Measurements from ENCODE around the gene EFCAB14. TPM values are rescaled to one million over a fixed set of nuclear protein-coding genes. Genes with fewer than 3 reads are reported as not detected.
A peak's percentile ranks its signal among the peaks of the same experiment; 100 is the strongest.

Gene EFCAB14, protein sequence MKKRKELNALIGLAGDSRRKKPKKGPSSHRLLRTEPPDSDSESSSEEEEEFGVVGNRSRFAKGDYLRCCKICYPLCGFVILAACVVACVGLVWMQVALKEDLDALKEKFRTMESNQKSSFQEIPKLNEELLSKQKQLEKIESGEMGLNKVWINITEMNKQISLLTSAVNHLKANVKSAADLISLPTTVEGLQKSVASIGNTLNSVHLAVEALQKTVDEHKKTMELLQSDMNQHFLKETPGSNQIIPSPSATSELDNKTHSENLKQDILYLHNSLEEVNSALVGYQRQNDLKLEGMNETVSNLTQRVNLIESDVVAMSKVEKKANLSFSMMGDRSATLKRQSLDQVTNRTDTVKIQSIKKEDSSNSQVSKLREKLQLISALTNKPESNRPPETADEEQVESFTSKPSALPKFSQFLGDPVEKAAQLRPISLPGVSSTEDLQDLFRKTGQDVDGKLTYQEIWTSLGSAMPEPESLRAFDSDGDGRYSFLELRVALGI
- polyA plus RNA-seq (2013, experiment 1 of 4) = 27.4 TPM
- 28.8 TPM for polyA plus RNA-seq (2013, experiment 2 of 4)
- 24.7 TPM for polyA plus RNA-seq (2013, experiment 3 of 4)
- 28.4 TPM for polyA plus RNA-seq (2013, experiment 4 of 4)

GRCh38 chr1:46718727-46719622 lies at the start of gene EFCAB14:
TSS of gene EFCAB14 (minus strand) at chr1:46719114. CDS start at chr1:46718087, 1,027 bp downstream.
- Histone ChIP-seq H3K27me3 (ENCODE audit: control insufficient read depth, insufficient read depth, low read length, poor library complexity, severe bottlenecking) (peaks cover 3% of the 10 kb centered on the region), H3K36me3 (ENCODE audit: control insufficient read depth, insufficient read depth, low read length) (peaks cover 12% of the 10 kb centered on the region), H3K27ac (ENCODE audit: insufficient read depth, low read depth, low read length, poor library complexity, severe bottlenecking) (no peak within 1 kb of the TSS), H3K4me3 (ENCODE audit: insufficient read depth, low read depth, low read length) (peak within 1 kb of the TSS; percentile 93), H3K4me1 (ENCODE audit: control insufficient read depth, insufficient read depth, low read length) (peaks cover 26% of the 10 kb centered on the region), H3K9me3 (ENCODE audit: control insufficient read depth, low read length) (no peaks in the 10 kb centered on the region)
- 1% methylated on average over 85 of the region's 85 CpGs for WGBS, 2 experiments

- H3K27me3 ChIP-seq (ENCODE audit: control insufficient read depth, insufficient read depth, low read length, poor library complexity, severe bottlenecking) = no peaks in the 10 kb centered on the region
- no peaks in the 10 kb centered on the region for H3K36me3 ChIP-seq (ENCODE audit: control insufficient read depth, insufficient read depth, low read length)
- H3K4me3 ChIP-seq (ENCODE audit: insufficient read depth, low read depth, low read length) = no peak overlapping the region
- H3K4me1 ChIP-seq (ENCODE audit: control insufficient read depth, insufficient read depth, low read length) = no peaks in the 10 kb centered on the region
- no peaks in the 10 kb centered on the region for H3K9me3 ChIP-seq (ENCODE audit: control insufficient read depth, low read length)
- H3K27ac ChIP-seq (ENCODE audit: insufficient read depth, low read depth, low read length, poor library complexity, severe bottlenecking) = no peak overlapping the region
- WGBS, 2 experiments = 93 to 96% methylated on average over 5 of the region's 5 CpGs
These were observed 49.5 kb upstream of the EFCAB14 start for GRCh38 chr1:46768445-46768844.

GRCh38 chr1:46767649-46768282 lies 48.9 kb upstream of the EFCAB14 start:
- 88 to 97% methylated on average over 3 to 4 of the region's 4 CpGs for WGBS, 2 experiments

DNA sequence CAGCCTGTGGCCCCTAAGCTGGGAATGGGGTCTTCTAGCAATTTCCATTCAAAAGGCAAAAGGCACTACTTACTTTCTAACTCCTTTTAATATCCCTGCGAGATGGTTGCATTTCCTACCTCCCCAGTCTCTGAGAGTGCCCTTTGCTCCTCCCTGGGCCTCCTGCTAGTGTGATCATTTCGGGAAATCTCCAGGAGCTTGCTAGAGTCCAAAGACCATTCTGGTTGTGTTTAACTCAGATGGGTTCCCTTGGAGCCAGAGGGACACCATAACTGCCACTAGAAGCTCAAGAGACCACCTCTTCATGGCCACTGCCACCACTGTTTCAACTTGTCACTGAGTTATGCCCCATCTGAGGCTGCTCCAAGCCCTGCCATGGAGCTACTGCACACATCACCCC lies 45.5 kb upstream of the EFCAB14 start:
- H3K27ac ChIP-seq (ENCODE audit: insufficient read depth, low read depth, low read length, poor library complexity, severe bottlenecking) = no peak overlapping the region
- H3K36me3 ChIP-seq (ENCODE audit: control insufficient read depth, insufficient read depth, low read length) = no peaks in the 10 kb centered on the region
- no peaks in the 10 kb centered on the region for H3K4me1 ChIP-seq (ENCODE audit: control insufficient read depth, insufficient read depth, low read length)
- no peaks in the 10 kb centered on the region for H3K9me3 ChIP-seq (ENCODE audit: control insufficient read depth, low read length)
- no peak overlapping the region for H3K4me3 ChIP-seq (ENCODE audit: insufficient read depth, low read depth, low read length)
- no peaks in the 10 kb centered on the region for H3K27me3 ChIP-seq (ENCODE audit: control insufficient read depth, insufficient read depth, low read length, poor library complexity, severe bottlenecking)
- WGBS, 2 experiments = 90 to 94% methylated on average over 2 of the region's 2 CpGs

More at GRCh38 chr1:46767649-46768282, 48.9 kb upstream of the EFCAB14 start:
- Histone ChIP-seq H3K27me3 (ENCODE audit: control insufficient read depth, insufficient read depth, low read length, poor library complexity, severe bottlenecking) (no peaks in the 10 kb centered on the region), H3K36me3 (ENCODE audit: control insufficient read depth, insufficient read depth, low read length) (no peaks in the 10 kb centered on the region), H3K4me3 (ENCODE audit: insufficient read depth, low read depth, low read length) (no peak overlapping the region), H3K27ac (ENCODE audit: insufficient read depth, low read depth, low read length, poor library complexity, severe bottlenecking) (no peak overlapping the region), H3K4me1 (ENCODE audit: control insufficient read depth, insufficient read depth, low read length) (no peaks in the 10 kb centered on the region), H3K9me3 (ENCODE audit: control insufficient read depth, low read length) (no peaks in the 10 kb centered on the region)

DNA sequence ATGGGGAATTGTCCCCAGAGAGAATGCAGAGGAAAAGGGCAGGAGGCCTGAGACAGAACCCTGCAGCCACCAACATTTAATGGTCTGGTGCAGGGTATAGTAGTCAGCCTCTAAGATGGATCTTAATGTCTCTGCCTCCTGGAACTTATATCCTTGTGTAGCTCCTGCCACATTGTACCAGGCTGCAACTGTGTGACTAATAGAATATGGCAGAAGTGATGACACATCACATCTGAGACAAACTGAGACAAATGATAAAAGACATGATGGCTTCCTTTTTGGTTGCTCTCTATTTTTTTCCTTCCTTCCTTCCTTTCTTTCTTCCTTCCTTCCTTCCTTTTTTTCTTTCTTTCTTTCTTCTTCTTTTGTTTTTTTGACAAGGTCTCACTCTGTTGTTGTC lies 42.8 kb upstream of the EFCAB14 start:
- H3K27me3 ChIP-seq (ENCODE audit: control insufficient read depth, insufficient read depth, low read length, poor library complexity, severe bottlenecking) = no peaks in the 10 kb centered on the region
- peaks cover 8% of the 10 kb centered on the region for H3K4me1 ChIP-seq (ENCODE audit: control insufficient read depth, insufficient read depth, low read length)
- no peaks in the 10 kb centered on the region for H3K9me3 ChIP-seq (ENCODE audit: control insufficient read depth, low read length)
- no peaks in the 10 kb centered on the region for H3K36me3 ChIP-seq (ENCODE audit: control insufficient read depth, insufficient read depth, low read length)
- H3K4me3 ChIP-seq (ENCODE audit: insufficient read depth, low read depth, low read length) = no peak overlapping the region
- no peak overlapping the region for H3K27ac ChIP-seq (ENCODE audit: insufficient read depth, low read depth, low read length, poor library complexity, severe bottlenecking)

DNA sequence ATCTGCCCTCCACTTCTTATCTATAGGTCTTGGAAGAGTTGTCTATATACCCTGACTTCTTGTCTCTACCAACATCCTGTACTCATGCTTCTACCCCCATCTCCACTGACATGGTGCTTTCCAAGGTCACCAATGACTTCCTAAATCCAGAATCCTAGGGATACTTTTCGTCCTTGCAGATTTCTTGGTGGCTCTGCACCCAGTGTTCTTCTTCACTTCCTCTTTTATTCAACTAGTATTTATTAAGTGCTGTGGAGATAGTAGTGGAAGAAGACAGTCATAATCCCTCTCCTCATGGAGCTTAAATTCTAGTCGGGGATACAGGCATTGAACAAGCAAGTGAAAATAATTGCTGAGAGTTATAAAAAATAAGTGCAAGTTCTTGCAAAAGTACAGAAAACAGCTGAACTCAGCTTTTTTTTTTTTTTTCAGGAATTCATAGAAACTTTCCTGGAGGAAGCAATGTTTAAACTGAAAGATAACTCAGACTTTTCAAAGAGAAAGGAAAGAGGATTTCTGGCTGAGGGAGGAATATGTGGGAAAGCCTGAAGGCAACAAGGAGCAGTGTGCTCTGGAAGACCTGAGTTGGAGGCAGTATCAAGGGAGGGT lies 41.7 kb upstream of the EFCAB14 start:
- Histone ChIP-seq H3K4me3 (ENCODE audit: insufficient read depth, low read depth, low read length) (no peak overlapping the region), H3K9me3 (ENCODE audit: control insufficient read depth, low read length) (no peaks in the 10 kb centered on the region), H3K27ac (ENCODE audit: insufficient read depth, low read depth, low read length, poor library complexity, severe bottlenecking) (no peak overlapping the region), H3K36me3 (ENCODE audit: control insufficient read depth, insufficient read depth, low read length) (no peaks in the 10 kb centered on the region), H3K27me3 (ENCODE audit: control insufficient read depth, insufficient read depth, low read length, poor library complexity, severe bottlenecking) (no peaks in the 10 kb centered on the region), H3K4me1 (ENCODE audit: control insufficient read depth, insufficient read depth, low read length) (peaks cover 8% of the 10 kb centered on the region)
- 92 to 100% methylated on average over 2 of the region's 2 CpGs for WGBS, 2 experiments

DNA sequence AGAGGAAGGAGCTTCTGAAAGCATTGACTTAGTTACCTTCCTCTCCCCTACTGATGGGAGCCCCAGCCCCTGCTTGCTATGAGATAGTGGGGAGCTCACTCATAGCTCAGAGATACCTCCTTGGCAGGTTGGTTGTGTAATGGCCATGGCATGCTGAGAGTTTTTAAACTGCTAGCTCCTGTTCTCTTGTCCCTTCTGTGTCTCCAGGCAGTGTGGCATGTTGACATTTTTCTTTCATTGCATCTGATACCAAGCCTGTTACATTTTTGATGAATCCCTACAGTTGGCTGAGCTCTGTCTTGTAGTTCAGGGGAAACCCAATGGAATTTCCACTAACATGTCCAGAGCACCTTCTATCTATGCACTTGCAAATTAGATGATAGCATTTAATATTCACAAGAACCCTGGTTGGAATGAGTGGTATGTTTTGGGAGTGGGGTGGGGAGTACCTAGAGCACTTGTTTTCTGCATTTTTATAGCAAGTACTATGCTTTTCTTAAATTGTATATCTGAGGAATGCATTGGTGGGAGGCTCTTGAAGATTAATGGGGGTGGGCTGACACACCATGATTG lies 39.1 kb upstream of the EFCAB14 start:
- no peak overlapping the region for H3K27ac ChIP-seq (ENCODE audit: insufficient read depth, low read depth, low read length, poor library complexity, severe bottlenecking)
- no peaks in the 10 kb centered on the region for H3K27me3 ChIP-seq (ENCODE audit: control insufficient read depth, insufficient read depth, low read length, poor library complexity, severe bottlenecking)
- H3K4me3 ChIP-seq (ENCODE audit: insufficient read depth, low read depth, low read length) = no peak overlapping the region
- no peaks in the 10 kb centered on the region for H3K36me3 ChIP-seq (ENCODE audit: control insufficient read depth, insufficient read depth, low read length)
- H3K9me3 ChIP-seq (ENCODE audit: control insufficient read depth, low read length) = no peaks in the 10 kb centered on the region
- peaks cover 8% of the 10 kb centered on the region for H3K4me1 ChIP-seq (ENCODE audit: control insufficient read depth, insufficient read depth, low read length)

DNA sequence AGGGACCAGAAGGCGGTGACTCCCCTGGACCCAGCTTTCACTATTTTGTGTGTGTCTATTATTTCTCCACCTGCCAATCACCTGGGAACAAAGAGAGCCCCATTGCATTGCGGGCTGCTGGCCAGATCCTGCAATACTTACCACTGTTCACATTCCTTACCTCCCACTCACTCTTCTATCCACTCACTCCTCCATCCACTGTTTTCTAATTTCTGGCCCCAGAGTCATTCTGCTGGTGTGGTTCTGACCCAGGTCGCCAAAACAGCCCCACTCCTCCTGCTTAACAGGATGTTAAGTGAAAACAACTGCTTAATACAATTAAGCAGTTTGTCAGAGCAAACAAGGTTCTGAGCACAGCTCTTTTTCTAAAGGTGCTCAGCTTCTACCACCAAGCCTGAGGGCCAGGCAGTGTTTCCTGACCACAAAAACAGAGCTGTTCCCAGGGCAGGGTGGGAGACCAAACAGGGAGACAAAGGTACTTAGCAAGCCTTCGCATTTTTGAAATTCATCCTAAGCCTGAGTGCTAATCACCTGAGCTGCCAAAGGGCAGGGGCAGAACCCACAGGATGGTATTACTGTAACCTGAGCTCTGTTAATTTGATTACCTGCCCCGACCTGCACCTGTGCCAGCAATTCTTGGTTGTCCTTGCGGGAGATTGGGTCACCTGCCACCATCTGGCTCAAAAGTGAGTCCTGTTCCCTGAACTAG lies 38.5 kb upstream of the EFCAB14 start:
- H3K36me3 ChIP-seq (ENCODE audit: control insufficient read depth, insufficient read depth, low read length) = no peaks in the 10 kb centered on the region
- peaks cover 8% of the 10 kb centered on the region for H3K4me1 ChIP-seq (ENCODE audit: control insufficient read depth, insufficient read depth, low read length)
- 61 to 71% methylated on average over 6 of the region's 6 CpGs for WGBS, 2 experiments
- H3K27ac ChIP-seq (ENCODE audit: insufficient read depth, low read depth, low read length, poor library complexity, severe bottlenecking) = peak overlapping the region; percentile 26
- H3K27me3 ChIP-seq (ENCODE audit: control insufficient read depth, insufficient read depth, low read length, poor library complexity, severe bottlenecking) = no peaks in the 10 kb centered on the region
- H3K4me3 ChIP-seq (ENCODE audit: insufficient read depth, low read depth, low read length) = no peak overlapping the region
- H3K9me3 ChIP-seq (ENCODE audit: control insufficient read depth, low read length) = no peaks in the 10 kb centered on the region

DNA sequence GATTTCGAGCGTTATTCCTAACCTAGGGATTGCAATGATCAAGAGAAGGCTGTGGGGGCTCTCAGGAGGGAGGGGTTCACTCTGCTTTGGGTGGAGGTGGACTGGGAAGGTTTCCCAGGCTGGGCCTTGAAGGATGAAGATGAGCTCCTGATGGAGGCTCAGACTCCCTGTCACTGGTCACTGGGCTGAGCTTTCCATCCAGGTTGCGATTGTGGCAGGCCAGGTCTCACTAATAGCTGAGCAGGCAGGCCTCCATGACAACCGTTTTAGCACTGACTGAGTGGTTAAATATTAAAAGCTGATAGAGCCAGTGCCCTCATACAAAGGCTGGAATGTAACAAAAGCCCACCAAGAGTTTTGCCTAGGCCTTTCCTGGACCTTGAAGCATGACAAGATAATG lies 36.2 kb upstream of the EFCAB14 start:
- no peaks in the 10 kb centered on the region for H3K27me3 ChIP-seq (ENCODE audit: control insufficient read depth, insufficient read depth, low read length, poor library complexity, severe bottlenecking)
- no peaks in the 10 kb centered on the region for H3K36me3 ChIP-seq (ENCODE audit: control insufficient read depth, insufficient read depth, low read length)
- no peaks in the 10 kb centered on the region for H3K9me3 ChIP-seq (ENCODE audit: control insufficient read depth, low read length)
- no peak overlapping the region for H3K4me3 ChIP-seq (ENCODE audit: insufficient read depth, low read depth, low read length)
- peaks cover 8% of the 10 kb centered on the region for H3K4me1 ChIP-seq (ENCODE audit: control insufficient read depth, insufficient read depth, low read length)
- no peak overlapping the region for H3K27ac ChIP-seq (ENCODE audit: insufficient read depth, low read depth, low read length, poor library complexity, severe bottlenecking)
- WGBS, 2 experiments = 93 to 96% methylated on average over 4 of the region's 4 CpGs
